Esophagus muscularis mucosa (tissue), 4 donors: ENCODE results near the gene RRAGC. TPM values are rescaled to one million over a fixed set of nuclear protein-coding genes. Genes with fewer than 3 reads are reported as not detected.
A peak's percentile ranks its signal among the peaks of the same experiment; 100 is the strongest.

Experiments used
- DNase-seq: peaks from one replicate; pipeline ENCODE4 v3.0.0-alpha.2; 2017; ENCODE audit errors: extremely low spot score
- H3K27ac ChIP-seq, 4 donors: fragments of 200-600 bp; sonication (generic); replicated peaks in 1 of 4; 1 replicate in 3 of 4; 2 replicates in 1 of 4; pipeline ENCODE4 v1.5.1; 2016 to 2019; ENCODE audit warnings: mild to moderate bottlenecking in 1 of 4
- H3K27me3 ChIP-seq, 4 donors: fragments of 200-600 bp; sonication (generic); one replicate each; pipeline versions ENCODE4 v1.5.1 to v1.6.0; 2016 to 2019
- H3K36me3 ChIP-seq, 4 donors: fragments of 200-600 bp; sonication (generic); one replicate each; pipeline ENCODE4 v1.5.1; 2016 to 2019
- H3K4me1 ChIP-seq, 4 donors: fragments of 200-600 bp; sonication (generic); one replicate each; pipeline ENCODE4 v1.5.1; 2016 to 2019
- H3K4me3 ChIP-seq, 4 donors: fragments of 200-600 bp; sonication (generic); 1 replicate in 2 of 4; 2 replicates in 2 of 4; pipeline ENCODE4 v1.5.1; 2016 to 2019; ENCODE audit warnings: mild to moderate bottlenecking in 4 of 4, moderate library complexity in 1 of 4
- H3K9me3 ChIP-seq, 4 donors: fragments of 200-600 bp; sonication (generic); 1 replicate in 3 of 4; 2 replicates in 1 of 4; pipeline ENCODE4 v1.5.1; 2016 to 2019
- CTCF ChIP-seq, 3 experiments: fragments of 200-600 bp in 2 of 3; fragments of 450-650 bp in 1 of 3; sonication (generic) in 2 of 3; IDR thresholded peaks; one replicate each; pipeline ENCODE4 v1.5.1; 2017 to 2019; ENCODE audit warnings: antibody characterized with exemption in 3 of 3, mild to moderate bottlenecking in 2 of 3, moderate library complexity in 1 of 3
- EP300 ChIP-seq: sonication (generic); formaldehyde crosslinking; IDR thresholded peaks from one replicate; pipeline ENCODE4 v1.6.1; 2017; ENCODE audit warnings: antibody characterized with exemption
- POLR2A ChIP-seq: fragments of 450-650 bp; IDR thresholded peaks from one replicate; pipeline ENCODE4 v1.6.1; 2017; ENCODE audit warnings: antibody characterized with exemption, moderate library complexity, mild to moderate bottlenecking, low read depth
- POLR2AphosphoS5 ChIP-seq, 2 donors: sonication (generic); formaldehyde crosslinking; IDR thresholded peaks; one replicate each; pipeline ENCODE4 v1.6.1; 2017; ENCODE audit warnings: antibody characterized with exemption in 2 of 2
- WGBS: methylation state at CpG from one replicate; pipeline ENCODE4 v1.1.5; 2018; 5-methylcytosine and 5-hydroxymethylcytosine counted together
- intact Hi-C: fragments of 100-400 bp; cut with DNase I; formaldehyde crosslinking; loops from one replicate; pipeline ENCODE4 v1.15.1; 2023
- total RNA-seq, 4 donors: library from RNA; depleted of rRNA; stranded (reverse); fragments of >200 nt; gene quantifications; one replicate each; pipeline versions ENCODE4 v1.1.0 to v1.2.1, GENCODE V29; 2016

Gene RRAGC
- total RNA-seq, 4 donors from 2014 or later = 18.3 to 26.3 (median 22.4) TPM

DNA sequence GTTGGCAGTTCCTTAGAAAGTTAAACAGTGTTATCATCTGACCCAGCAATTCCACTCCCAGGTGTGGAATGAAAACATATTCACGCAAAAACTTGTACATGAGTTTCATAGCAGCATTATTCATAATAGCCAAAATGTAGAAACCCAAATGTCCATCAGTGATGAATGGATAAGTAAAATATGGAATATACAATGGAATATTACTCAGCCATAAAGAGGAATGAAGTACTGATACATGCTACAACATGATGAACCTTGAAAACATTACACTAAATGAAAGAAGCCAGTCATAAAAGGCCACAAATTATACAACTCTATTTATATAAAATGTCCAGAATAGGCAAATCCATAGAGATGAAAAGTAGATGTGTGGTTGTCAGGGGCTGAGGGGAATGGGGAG lies 53.5 kb downstream of the RRAGC start:
- H3K27me3 ChIP-seq = peaks cover 0 to 98% (median 19%) of the 10 kb centered on the region in 4 donors
- no peaks in the 10 kb centered on the region for H3K9me3 ChIP-seq
- peaks cover 3 to 14% (median 12%) of the 10 kb centered on the region in 4 donors for H3K4me1 ChIP-seq
- H3K4me3 ChIP-seq = no peak overlapping the region
- WGBS = 100% methylated on average over 1 of the region's 1 CpG
- DNase-seq = no peak
- no peak overlapping the region for H3K27ac ChIP-seq
- intact Hi-C loops = no loop called here
- H3K36me3 ChIP-seq = no peaks in the 10 kb centered on the region
- TF ChIP-seq POLR2AphosphoS5 (IDR thresholded peaks at IDR 0.05) (no peak), CTCF (IDR thresholded peaks at IDR 0.05) (no peak), POLR2A (no peak), EP300 (no peak)

GRCh38 chr1:38805036-38805435 lies 54.5 kb downstream of the RRAGC start:
- TF ChIP-seq EP300 = no peak
- no peak for TF ChIP-seq POLR2AphosphoS5 (IDR thresholded peaks at IDR 0.05)
- no peak for TF ChIP-seq CTCF (IDR thresholded peaks at IDR 0.05)
- no peak for TF ChIP-seq POLR2A
- Histone ChIP-seq H3K36me3 (no peaks in the 10 kb centered on the region), H3K4me3 (no peak overlapping the region), H3K4me1 (peaks cover 3 to 14% (median 12%) of the 10 kb centered on the region in 4 donors), H3K9me3 (no peaks in the 10 kb centered on the region), H3K27ac (no peak overlapping the region), H3K27me3 (peaks cover 0 to 92% (median 19%) of the 10 kb centered on the region in 4 donors)
- intact Hi-C loops = no loop called here
- no peak for DNase-seq
- WGBS = 52% methylated on average over 8 of the region's 8 CpGs

- H3K4me1 ChIP-seq = peaks cover 3 to 14% (median 12%) of the 10 kb centered on the region in 4 donors
- WGBS = 6% methylated on average over 32 of the region's 81 CpGs
- DNase-seq = no peak
- peaks cover 0 to 85% (median 19%) of the 10 kb centered on the region in 4 donors for H3K27me3 ChIP-seq
- H3K4me3 ChIP-seq = peak overlapping the region; percentile 35 to 46 (median 41)
- no peaks in the 10 kb centered on the region for H3K9me3 ChIP-seq
- H3K36me3 ChIP-seq = no peaks in the 10 kb centered on the region
- no peak overlapping the region for H3K27ac ChIP-seq
- no peak for TF ChIP-seq POLR2A
- no peak for TF ChIP-seq EP300
- no peak for TF ChIP-seq CTCF (IDR thresholded peaks at IDR 0.05)
- no peak for TF ChIP-seq POLR2AphosphoS5 (IDR thresholded peaks at IDR 0.05)
- intact Hi-C loops = no loop called here
Measured at GRCh38 chr1:38804062-38804886, 55.3 kb downstream of the RRAGC start.

DNA sequence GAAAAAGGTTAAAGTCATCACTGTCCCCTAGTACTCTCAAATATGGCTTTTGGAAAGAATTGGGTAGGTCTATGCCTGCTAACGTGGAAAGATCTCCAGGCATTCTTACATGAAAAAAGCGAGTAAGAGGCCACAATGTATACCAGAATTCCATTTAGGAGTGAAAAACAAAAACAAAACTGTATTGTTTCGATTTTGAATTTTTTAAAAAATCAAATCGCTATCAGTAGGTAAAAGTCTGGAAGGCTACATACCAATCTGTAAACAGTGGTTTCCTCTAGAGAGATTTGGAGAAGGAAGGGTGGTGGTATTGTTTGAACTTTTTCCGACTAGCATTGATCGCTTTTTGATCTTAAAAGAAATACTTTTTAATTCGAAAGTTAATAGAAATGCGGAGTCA lies 55.9 kb downstream of the RRAGC start:
- H3K4me1 ChIP-seq = peaks cover 3 to 14% (median 12%) of the 10 kb centered on the region in 4 donors
- peaks cover 0 to 78% (median 19%) of the 10 kb centered on the region in 4 donors for H3K27me3 ChIP-seq
- no peak for DNase-seq
- no peaks in the 10 kb centered on the region for H3K36me3 ChIP-seq
- H3K4me3 ChIP-seq = peak overlapping the region in 3 of 4 donors; percentile 38 to 46 (median 44)
- TF ChIP-seq POLR2AphosphoS5 (IDR thresholded peaks at IDR 0.05) (no peak), POLR2A (no peak), CTCF (IDR thresholded peaks at IDR 0.05) (no peak), EP300 (no peak)
- intact Hi-C loops = no loop called here
- H3K9me3 ChIP-seq = no peaks in the 10 kb centered on the region
- no peak overlapping the region for H3K27ac ChIP-seq
- WGBS = 11% methylated on average over 8 of the region's 8 CpGs
